ENCODE measurements around the gene GFY.

Gene GFY

GRCh38 chr19:49409441-49410029, 15.7 kb upstream of the GFY start:
- FAIRE-seq, result no peak

DNA sequence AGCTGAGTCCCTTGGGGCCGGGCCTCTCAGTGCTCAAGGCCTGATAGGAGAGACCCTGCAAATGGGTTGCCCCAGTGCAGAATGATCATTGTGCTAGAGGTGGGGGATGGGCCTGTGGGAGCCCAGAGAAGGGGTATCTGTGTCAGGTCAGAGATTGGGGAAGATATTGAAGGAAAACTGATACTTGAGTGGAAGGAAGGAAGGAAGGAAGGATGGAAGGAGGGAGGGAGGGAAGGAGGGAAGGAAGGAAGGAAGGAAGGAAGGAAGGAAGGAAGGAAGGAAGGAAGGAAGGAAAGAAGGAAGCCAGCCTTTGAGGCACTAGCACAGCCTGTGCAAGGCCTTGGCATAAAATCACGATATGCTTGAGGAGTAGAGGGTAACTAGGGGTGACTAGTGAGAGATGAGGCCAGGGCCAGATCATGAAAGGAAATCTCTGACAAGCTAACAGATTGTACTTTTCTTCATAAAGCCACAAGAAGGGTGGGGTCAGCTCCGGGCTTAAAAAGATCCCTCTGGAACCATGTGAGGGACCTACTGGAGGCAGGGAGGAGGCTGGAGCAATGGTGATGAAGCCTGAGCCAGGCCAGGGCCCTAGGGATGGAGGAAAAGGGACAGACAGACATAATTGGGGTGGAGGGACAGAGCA, 13.4 kb upstream of the GFY start:
- no peak for FAIRE-seq

DNA sequence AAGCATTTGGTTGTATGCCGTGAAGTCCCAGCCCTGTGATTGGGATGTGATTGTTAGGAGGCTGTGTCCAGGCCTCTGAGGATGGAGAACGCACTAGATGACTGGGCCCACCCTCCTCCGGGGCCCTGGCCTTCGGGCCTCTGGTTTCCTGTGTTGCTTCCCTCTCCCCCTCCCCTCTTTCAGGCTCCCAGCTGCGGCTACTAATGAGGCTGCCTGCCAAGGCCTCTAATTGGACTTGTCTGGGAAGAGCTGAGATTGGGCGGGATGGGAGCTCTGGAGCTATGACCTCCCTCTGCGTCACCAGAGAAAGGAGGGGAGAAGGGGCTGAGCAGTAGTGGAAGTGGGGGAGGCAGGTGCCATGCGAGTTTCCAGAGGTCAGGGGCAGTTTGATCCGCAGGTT, 11.8 kb upstream of the GFY start:
- FAIRE-seq, result no peak

DNA sequence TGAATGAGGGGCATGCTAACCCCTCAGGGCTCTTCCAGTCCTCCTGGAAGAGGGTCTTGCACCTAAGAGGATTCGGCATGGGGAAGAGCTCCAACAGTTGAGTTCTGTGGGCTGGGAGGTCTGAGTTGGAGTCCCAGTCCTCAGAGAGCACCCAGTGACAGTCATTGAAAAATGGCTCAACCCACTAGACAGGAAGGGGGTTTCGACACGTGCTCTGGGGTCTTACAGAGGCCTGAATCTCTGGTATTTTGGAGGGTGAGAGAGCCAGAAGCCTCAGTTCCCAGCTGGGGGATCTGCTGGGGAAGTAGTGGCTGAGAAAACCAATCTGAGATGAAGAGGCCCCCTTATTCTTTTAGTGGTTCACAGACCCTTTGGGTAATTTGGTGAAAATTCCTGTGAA, 10.9 kb upstream of the GFY start:
- FAIRE-seq, result no peak

GRCh38 chr19:49415102-49415809, 9.9 kb upstream of the GFY start:
- FAIRE-seq, result no peak

- no peak for FAIRE-seq
These were observed 9.4 kb upstream of the GFY start for GRCh38 chr19:49415810-49416200.

- FAIRE-seq, result no peak
These were observed 8.1 kb upstream of the GFY start for GRCh38 chr19:49417088-49417487.

DNA sequence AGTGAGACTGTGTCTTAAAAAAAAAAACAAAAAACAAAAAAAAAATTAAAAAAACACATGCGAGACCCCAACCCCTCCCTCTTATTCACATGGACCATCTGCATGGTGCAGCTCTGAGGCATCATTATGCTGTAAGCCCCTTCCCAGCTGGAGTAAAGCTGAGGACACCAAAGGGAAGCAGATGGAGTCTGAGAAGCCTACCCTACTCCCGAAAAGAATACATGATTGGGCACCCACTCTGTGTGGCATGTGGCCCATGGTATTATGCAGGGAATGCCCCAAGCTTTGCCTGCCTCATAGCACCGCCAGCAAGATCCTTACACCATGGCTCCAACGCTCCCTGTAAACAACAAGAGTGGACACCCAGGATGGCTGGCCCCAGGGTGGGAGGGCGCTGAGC, 6.7 kb upstream of the GFY start:
- FAIRE-seq, result no peak

GRCh38 chr19:49419173-49419572, 6.0 kb upstream of the GFY start:
- FAIRE-seq, result no peak

DNA sequence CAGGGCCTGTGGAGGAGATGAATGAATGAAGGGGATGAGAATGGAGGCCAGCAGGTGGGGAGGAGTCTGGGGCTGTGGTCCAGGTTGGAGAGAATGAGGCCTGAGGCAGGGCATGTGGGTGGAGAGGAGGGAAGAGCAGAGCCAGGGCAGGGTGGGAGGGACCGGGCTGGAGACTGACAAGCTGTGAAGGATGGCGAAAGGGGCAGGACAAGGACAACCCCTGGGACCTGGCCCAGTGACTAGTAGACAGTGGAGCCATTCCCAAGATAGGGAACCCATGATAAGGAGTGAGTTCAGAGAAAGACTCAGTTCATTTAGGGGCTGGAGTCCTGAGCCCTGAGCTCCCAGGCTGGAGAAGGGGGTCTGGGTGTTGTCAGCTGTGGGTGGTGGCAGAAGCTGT, 5.0 kb upstream of the GFY start:
- no peak for FAIRE-seq

GRCh38 chr19:49421039-49421877, 3.9 kb upstream of the GFY start:
- peak; percentile 85 for FAIRE-seq

DNA sequence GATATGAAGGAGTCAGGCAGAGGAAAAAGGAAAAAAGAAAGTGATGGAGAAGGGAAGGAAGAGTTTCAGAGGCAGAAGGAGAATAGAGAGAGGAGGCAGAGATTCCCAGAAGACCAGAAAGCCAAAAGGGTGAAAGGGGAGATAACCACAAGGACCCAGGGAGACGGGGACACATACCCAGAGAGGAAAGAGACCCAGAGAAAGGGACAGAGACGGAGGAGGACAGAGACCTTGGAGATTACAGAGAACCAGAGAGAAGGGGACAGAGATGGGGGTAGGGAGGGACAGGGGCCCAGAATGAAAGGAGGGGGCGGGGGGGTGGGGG, 3.3 kb upstream of the GFY start:
- no peak for FAIRE-seq

DNA sequence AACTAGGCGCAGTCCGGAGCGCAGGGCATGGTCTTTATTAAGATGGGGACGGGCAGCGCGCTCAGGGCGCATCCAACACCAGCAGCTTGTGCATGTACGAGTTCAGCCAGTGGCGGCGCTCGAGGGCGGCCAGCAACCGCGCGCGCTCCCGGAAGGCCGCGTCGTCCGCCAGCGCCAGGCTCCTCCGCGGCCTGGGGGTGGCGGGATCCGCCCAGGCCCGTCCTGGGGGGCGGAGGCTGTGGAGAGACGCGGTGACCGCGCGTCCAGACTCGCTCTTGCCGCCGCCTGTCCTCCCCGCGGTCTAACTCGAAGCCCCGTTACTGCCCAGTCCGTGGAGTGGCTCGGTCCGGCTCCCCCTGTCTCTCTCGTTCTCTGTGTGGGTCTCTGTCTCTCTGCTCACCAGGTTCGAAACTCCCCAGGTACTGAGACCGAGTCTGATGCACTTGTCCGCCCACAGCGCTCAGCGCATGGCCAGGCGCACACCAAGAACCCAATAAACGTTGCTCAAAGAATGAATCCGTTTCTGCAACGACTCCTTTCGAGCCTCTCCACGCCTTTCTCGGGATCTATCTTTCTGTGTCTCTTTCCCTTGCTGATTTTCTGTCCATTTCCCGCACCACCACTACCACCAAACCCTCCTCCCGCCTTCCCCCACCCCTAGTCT, 2.6 kb upstream of the GFY start:
- FAIRE-seq, result no peak

- no peak for FAIRE-seq
These were observed 1.9 kb upstream of the GFY start, which contains the start of gene PTH2 for GRCh38 chr19:49423071-49423984. Gene PTH2 (minus strand): TSS chr19:49423441. CDS start chr19:49423339, 102 bp downstream.

DNA sequence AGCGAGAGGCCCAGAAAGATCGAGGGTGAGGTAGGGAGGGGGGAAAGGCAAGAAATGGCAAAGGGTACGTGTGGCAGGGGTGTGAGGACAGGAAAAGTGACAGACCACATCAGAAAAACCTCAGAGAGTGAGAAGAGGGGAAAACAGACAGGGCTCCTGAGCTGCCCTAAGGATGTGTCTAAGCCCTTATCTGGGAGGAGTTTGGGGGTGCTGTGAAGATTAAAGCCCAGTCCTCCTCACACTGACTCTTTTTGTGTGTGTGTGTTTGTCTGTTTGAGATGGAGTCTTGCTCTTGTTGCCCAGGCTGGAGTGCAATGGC, 1.2 kb upstream of the GFY start:
- FAIRE-seq, result no peak

GRCh38 chr19:49425922-49426592, 869 bp downstream of the GFY start:
- FAIRE-seq, result no peak

GRCh38 chr19:49427339-49427738, 2.2 kb downstream of the GFY start:
- FAIRE-seq, result no peak

DNA sequence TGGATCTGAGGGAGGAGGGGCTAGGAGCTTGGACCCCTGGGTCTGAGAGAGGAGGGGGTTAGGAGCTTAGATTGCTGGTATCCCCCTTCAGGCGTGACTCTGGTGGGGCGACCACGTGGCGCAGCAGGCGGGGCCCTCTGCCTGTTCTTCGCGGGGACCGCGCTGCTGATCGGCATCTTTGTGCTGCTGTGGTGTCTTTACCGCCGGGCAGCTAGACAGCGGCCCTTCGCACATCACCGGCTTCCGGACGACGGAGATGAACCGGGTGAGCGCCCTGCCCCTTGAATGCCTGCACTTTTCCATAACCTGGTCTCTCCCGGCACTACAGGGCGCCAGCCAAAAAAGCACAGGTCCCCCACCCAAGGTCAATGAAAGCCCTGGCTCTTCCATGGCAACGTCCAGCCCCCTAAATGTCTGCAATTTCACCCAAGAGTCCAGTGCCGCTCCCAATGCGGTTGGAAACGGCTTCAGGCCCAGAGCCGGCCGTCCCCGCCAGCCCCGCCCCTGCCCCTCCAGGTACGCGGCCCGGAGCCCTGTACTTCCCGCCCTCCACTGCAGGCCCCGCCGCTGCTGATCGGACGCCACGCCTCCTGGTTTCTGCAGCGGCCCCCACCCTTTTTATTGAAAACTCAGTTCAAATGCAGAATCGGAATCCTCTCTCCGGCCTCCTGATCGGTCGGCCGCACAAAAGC, 2.8 kb downstream of the GFY start:
- no peak for FAIRE-seq

GRCh38 chr19:49428547-49429451, 3.6 kb downstream of the GFY start:
- FAIRE-seq, result no peak

Measured in endometrium (tissue), 2 donors.